ENCODE data around the gene TCF15. TPM values are rescaled to one million over a fixed set of nuclear protein-coding genes. Genes with fewer than 3 reads are reported as not detected.

TCF15 gene
- 1 to 10 TPM; 1.3 to 1.7 (median 1.4) TPM for polyA plus RNA-seq (ENCODE audit: insufficient read length in 4 of 4)

GRCh38 chr20:610130-611046 is at the start of gene TCF15:
TCF15 (minus strand) TSS chr20:610309; CDS start chr20:610237, 72 bp downstream.
- DNase-seq (ENCODE audit: low read depth in 4 of 4, low spot score in 3 of 4): peak in 3 of 4 donors; percentile 46 to 53 (median 53)

- no peak for DNase-seq (ENCODE audit: low read depth in 4 of 4, low spot score in 3 of 4)
These were observed 48.7 kb upstream of the TCF15 start for GRCh38 chr20:658731-659291.

- DNase-seq (ENCODE audit: low read depth in 4 of 4, low spot score in 3 of 4): no peak
These were observed 48.1 kb upstream of the TCF15 start for GRCh38 chr20:658202-658601.

- no peak for DNase-seq (ENCODE audit: low read depth in 4 of 4, low spot score in 3 of 4)
These were observed 45.9 kb upstream of the TCF15 start for GRCh38 chr20:655726-656624.

GRCh38 chr20:654417-654750 is 44.3 kb upstream of the TCF15 start:
- DNase-seq (ENCODE audit: low read depth in 4 of 4, low spot score in 3 of 4): no peak

- no peak for DNase-seq (ENCODE audit: low read depth in 4 of 4, low spot score in 3 of 4)
These were observed 43.7 kb upstream of the TCF15 start for GRCh38 chr20:653590-654416.

- DNase-seq (ENCODE audit: low read depth in 4 of 4, low spot score in 3 of 4): peak in 1 of 4 donors; percentile 73
These were observed 43.0 kb upstream of the TCF15 start, which contains the start of gene SRXN1 for GRCh38 chr20:653110-653589. SRXN1 (minus strand) TSS chr20:653200; CDS start chr20:653185, 15 bp downstream.

- DNase-seq (ENCODE audit: low read depth in 4 of 4, low spot score in 3 of 4): no peak
These were observed 42.6 kb upstream of the TCF15 start for GRCh38 chr20:652615-653109.

- no peak for DNase-seq (ENCODE audit: low read depth in 4 of 4, low spot score in 3 of 4)
These were observed 41.9 kb upstream of the TCF15 start for GRCh38 chr20:651713-652614.

- DNase-seq (ENCODE audit: low read depth in 4 of 4, low spot score in 3 of 4): no peak
These were observed 40.8 kb upstream of the TCF15 start for GRCh38 chr20:650954-651353.

GRCh38 chr20:650281-650680 is 40.2 kb upstream of the TCF15 start:
- DNase-seq (ENCODE audit: low read depth in 4 of 4, low spot score in 3 of 4): no peak

- DNase-seq (ENCODE audit: low read depth in 4 of 4, low spot score in 3 of 4): no peak
These were observed 37.4 kb upstream of the TCF15 start for GRCh38 chr20:647479-648019.

GRCh38 chr20:646868-647233 is 36.7 kb upstream of the TCF15 start:
- no peak for DNase-seq (ENCODE audit: low read depth in 4 of 4, low spot score in 3 of 4)

- DNase-seq (ENCODE audit: low read depth in 4 of 4, low spot score in 3 of 4): no peak
These were observed 36.2 kb upstream of the TCF15 start for GRCh38 chr20:646107-646867.

- peak in 2 of 4 donors; percentile 57 to 65 for DNase-seq (ENCODE audit: low read depth in 4 of 4, low spot score in 3 of 4)
These were observed 35.4 kb upstream of the TCF15 start for GRCh38 chr20:645318-646106.

- DNase-seq (ENCODE audit: low read depth in 4 of 4, low spot score in 3 of 4): no peak
These were observed 34.7 kb upstream of the TCF15 start for GRCh38 chr20:644692-645317.
